ENCODE results near the gene AK3. TPM values are rescaled to one million over a fixed set of nuclear protein-coding genes. Genes with fewer than 3 reads are reported as not detected.
A peak's percentile ranks its signal among the peaks of the same experiment; 100 is the strongest.
"Not testable (repeated sequence)": the region's sequence is repeated elsewhere in the genome, so short reads cannot be mapped to it uniquely, and the experiment has no call there.

The AK3 gene
- total RNA-seq, 4 donors from 2014 or later: 77.6 to 99.4 (median 88.6) TPM

DNA sequence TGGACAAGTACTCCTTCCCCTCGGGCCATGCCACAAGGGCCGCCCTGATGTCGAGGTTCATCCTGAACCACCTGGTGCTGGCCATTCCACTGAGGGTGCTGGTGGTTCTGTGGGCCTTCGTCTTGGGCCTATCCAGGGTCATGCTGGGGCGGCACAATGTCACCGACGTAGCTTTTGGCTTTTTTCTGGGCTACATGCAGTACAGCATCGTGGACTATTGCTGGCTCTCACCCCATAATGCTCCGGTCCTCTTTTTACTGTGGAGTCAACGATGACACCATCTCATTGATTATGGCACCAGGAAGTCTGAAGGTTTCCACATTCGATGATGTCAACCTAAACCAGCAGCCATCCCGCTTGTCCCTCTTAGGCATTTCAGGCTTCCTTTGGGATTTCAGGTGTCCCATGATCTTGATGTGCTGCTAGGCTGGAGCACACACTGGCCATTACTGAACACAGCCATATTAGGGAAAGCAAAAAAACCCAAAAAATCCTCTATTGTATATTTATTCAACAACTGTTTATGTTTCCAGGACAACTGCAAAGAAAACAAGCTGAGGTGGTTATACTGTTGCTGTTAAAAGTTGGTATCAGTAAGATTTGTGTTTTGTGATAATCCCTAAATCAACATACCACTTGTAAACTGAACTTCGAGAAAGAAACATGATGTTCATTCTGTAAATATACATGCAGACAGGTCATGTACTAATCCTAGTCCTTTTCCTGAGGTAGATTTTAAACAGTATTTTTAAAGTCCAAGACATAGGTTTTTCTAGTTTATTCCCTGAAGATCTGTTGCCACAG is 77.8 kb downstream of the AK3 start:
- ATAC-seq (ENCODE audit: low FRiP score): no peak
- TF ChIP-seq CTCF (IDR thresholded peaks at IDR 0.05): no peak
- no peak for DNase-seq (ENCODE audit: low spot score)

DNA sequence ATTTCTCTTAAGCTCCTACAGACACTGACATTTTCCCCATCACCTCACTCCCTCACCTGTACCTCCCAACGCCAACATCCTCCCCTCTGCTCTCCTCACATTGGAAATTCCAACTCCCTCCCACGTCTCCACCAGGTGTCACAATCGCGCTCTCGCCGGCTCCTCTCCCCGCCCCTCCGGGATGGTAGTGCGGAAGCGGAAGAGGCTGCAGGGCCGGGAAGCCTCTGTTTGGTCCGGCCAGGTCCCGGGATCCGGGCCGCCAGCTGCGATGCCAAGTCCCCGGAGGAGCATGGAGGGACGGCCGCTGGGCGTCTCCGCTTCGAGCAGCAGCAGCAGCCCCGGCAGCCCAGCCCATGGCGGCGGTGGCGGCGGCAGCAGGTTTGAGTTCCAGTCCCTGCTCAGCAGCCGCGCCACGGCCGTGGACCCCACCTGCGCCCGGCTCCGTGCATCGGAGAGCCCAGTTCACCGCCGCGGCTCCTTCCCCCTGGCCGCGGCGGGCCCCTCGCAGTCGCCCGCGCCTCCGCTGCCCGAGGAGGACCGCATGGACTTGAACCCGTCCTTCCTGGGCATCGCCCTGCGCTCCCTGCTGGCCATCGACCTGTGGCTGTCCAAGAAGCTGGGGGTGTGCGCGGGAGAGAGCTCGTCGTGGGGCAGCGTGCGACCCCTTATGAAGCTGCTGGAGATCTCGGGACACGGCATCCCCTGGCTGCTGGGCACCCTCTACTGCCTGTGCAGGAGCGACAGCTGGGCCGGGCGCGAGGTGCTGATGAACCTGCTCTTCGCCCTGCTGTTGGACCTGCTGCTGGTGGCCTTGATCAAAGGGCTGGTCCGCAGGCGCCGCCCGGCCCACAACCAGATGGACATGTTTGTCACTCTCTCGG is 78.7 kb downstream of the AK3 start, which contains the start of gene PLPP6:
Gene PLPP6 (plus strand): TSS at position 187 of the 881 bp plus-strand sequence. CDS start 82 bp downstream, at position 269.
- DNase-seq (ENCODE audit: low spot score) (peak; percentile 61), ATAC-seq (ENCODE audit: low FRiP score) (peak; percentile 93)
- TF ChIP-seq CTCF (IDR thresholded peaks at IDR 0.05): no peak

- no peak for ATAC-seq (ENCODE audit: low FRiP score)
- no peak for TF ChIP-seq CTCF (IDR thresholded peaks at IDR 0.05)
- DNase-seq (ENCODE audit: low spot score): no peak
These were observed 79.4 kb downstream of the AK3 start for GRCh38 chr9:4661611-4662010.

- no peak for TF ChIP-seq CTCF (IDR thresholded peaks at IDR 0.05)
- DNase-seq (ENCODE audit: low spot score) (no peak), ATAC-seq (ENCODE audit: low FRiP score) (no peak)
These were observed 79.8 kb downstream of the AK3 start for GRCh38 chr9:4661165-4661564.

DNA sequence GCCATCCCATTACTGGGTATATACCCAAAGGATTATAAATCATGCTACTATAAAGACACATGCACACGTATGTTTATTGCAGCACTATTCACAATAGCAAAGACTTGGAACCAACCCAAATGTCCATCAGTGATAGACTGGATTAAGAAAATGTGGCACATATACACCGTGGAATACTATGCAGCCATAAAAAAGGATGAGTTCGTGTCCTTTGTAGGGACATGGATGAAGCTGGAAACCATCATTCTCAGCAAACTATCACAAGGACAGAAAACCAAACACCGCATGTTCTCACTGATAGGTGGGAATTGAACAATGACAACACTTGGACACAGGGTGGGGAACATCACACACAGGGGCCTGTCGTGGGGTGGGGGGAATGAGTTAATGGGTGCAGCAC is 80.3 kb downstream of the AK3 start:
- ATAC-seq (ENCODE audit: low FRiP score); DNase-seq (ENCODE audit: low spot score): not testable (repeated sequence)

Other genes with a start within 250 kb of the AK3 start
- gene PLPP6, start 78.9 kb downstream of the AK3 start, total RNA-seq: 1 to 10 TPM; 3.4 to 6.0 (median 5.3) TPM
- gene SPATA6L, start 74.7 kb downstream of the AK3 start, total RNA-seq: 1 to 10 TPM; 1.3 to 5.5 (median 2.6) TPM
- gene CDC37L1, start 61.6 kb downstream of the AK3 start, total RNA-seq: 10 to 100 TPM; 26.3 to 46.1 (median 31.2) TPM
- gene RCL1, start 51.7 kb upstream of the AK3 start, total RNA-seq: 10 to 100 TPM; 54.1 to 97.3 (median 88.8) TPM
- gene JAK2, start 244.1 kb upstream of the AK3 start, total RNA-seq: 10 to 100 TPM; 19.6 to 50.4 (median 30.1) TPM